GM12878 (cell line): ENCODE data around the gene MFSD12.

Experiments used
- CTCF ChIP-seq, 3 experiments: IDR thresholded peaks in 2 of 3; conservative IDR thresholded peaks in 1 of 3; 2 replicates each; pipeline ENCODE4 v1.5.1; 2011; ENCODE audit warnings: low read depth in 3 of 3, low read length in 3 of 3, mild to moderate bottlenecking in 3 of 3, control low read depth in 2 of 3, moderate library complexity in 2 of 3, inconsistent platforms in 1 of 3, mixed read lengths in 1 of 3; ENCODE audit not compliant: control insufficient read depth in 2 of 3, insufficient read depth in 1 of 3; ENCODE audit errors: extremely low read depth in 1 of 3
- GABPA ChIP-seq: IDR thresholded peaks from 2 replicates; pipeline ENCODE4 v1.6.1; 2014; ENCODE audit warnings: antibody characterized with exemption, low read depth, mild to moderate bottlenecking, inconsistent platforms
- SREBF2 ChIP-seq: IDR thresholded peaks from 2 replicates; pipeline ENCODE4 v1.6.1; 2012; ENCODE audit warnings: mild to moderate bottlenecking, low read length
- SRF ChIP-seq, 2 experiments: IDR thresholded peaks; 2 replicates each; pipeline ENCODE4 v1.6.1; 2011; ENCODE audit warnings: low read depth in 2 of 2, low read length in 2 of 2, mild to moderate bottlenecking in 1 of 2, moderate library complexity in 1 of 2
- TAF1 ChIP-seq: IDR thresholded peaks from 2 replicates; pipeline ENCODE4 v1.6.1; 2011; ENCODE audit warnings: mild to moderate bottlenecking, low read depth, low read length, borderline replicate concordance
- USF1 ChIP-seq: IDR thresholded peaks from 2 replicates; pipeline ENCODE4 v1.6.1; 2011; ENCODE audit warnings: borderline replicate concordance, low read depth, mild to moderate bottlenecking, moderate library complexity, mixed read lengths, low read length; ENCODE audit not compliant: insufficient read depth; ENCODE audit errors: extremely low read length
- ZBTB33 ChIP-seq: fragments of 450-650 bp; IDR thresholded peaks from 2 replicates; pipeline ENCODE4 v1.6.1; 2017; ENCODE audit warnings: mild to moderate bottlenecking

GRCh38 chr19:3577723-3578344 is 20.4 kb upstream of the MFSD12 start:
- no peak for TF ChIP-seq TAF1
- no peak for TF ChIP-seq ZBTB33
- no peak for TF ChIP-seq SRF (IDR thresholded peaks at IDR 0.05; ENCODE audit: low read depth in 2 of 2, low read length in 2 of 2)
- no peak for TF ChIP-seq CTCF (IDR thresholded peaks at IDR 0.05 in 2 of 3, conservative IDR thresholded peaks at IDR 0.05 in 1 of 3; ENCODE audit: control insufficient read depth in 2 of 3, extremely low read depth in 1 of 3, insufficient read depth in 1 of 3, low read depth in 3 of 3, low read length in 3 of 3)
- no peak for TF ChIP-seq SREBF2
- TF ChIP-seq USF1, result no peak
- TF ChIP-seq GABPA, result no peak
